H7 (cell line): Measurements from ENCODE around the gene USP12. TPM values are rescaled to one million over a fixed set of nuclear protein-coding genes. Genes with fewer than 3 reads are reported as not detected.
"Not testable (repeated sequence)": the region's sequence is repeated elsewhere in the genome, so short reads cannot be mapped to it uniquely, and the experiment has no call there.

Experiments used
- DNase-seq: peaks from one replicate; pipeline ENCODE4 v3.0.0; 2012
- H3K27me3 ChIP-seq: 2 replicates; pipeline ENCODE4 v1.6.0; 2011; ENCODE audit warnings: mild to moderate bottlenecking, low read length; ENCODE audit not compliant: control insufficient read depth, insufficient read depth
- H3K36me3 ChIP-seq: replicated peaks from 2 replicates; pipeline ENCODE4 v1.5.1; 2011; ENCODE audit warnings: low read length; ENCODE audit not compliant: control insufficient read depth, insufficient read depth
- H3K4me3 ChIP-seq: 2 replicates; pipeline ENCODE4 v1.5.1; 2011; ENCODE audit warnings: low read depth, mild to moderate bottlenecking, control low read depth, low read length, moderate library complexity; ENCODE audit not compliant: insufficient read depth
- total RNA-seq: library from RNA; depleted of rRNA; stranded (reverse); fragments of >200 nt; shearing (Covaris generic); gene quantifications from 2 replicates; pipeline ENCODE4 v1.2.3, GENCODE V29; 2014

The USP12 gene
- total RNA-seq, 1 experiment from 2014 or later = 10.5 TPM

- no peak overlapping the region for H3K4me3 ChIP-seq
- no peak for DNase-seq
- no peaks in the 10 kb centered on the region for H3K27me3 ChIP-seq
- no peaks in the 10 kb centered on the region for H3K36me3 ChIP-seq
These were observed 22.6 kb upstream of the USP12 start for GRCh38 chr13:27194209-27194608.

- H3K4me3 ChIP-seq = no peak overlapping the region
- no peaks in the 10 kb centered on the region for H3K27me3 ChIP-seq
- no peaks in the 10 kb centered on the region for H3K36me3 ChIP-seq
- DNase-seq = no peak
These were observed 21.9 kb upstream of the USP12 start for GRCh38 chr13:27193496-27193895.

- no peak overlapping the region for H3K4me3 ChIP-seq
- H3K27me3 ChIP-seq = no peaks in the 10 kb centered on the region
- no peaks in the 10 kb centered on the region for H3K36me3 ChIP-seq
- no peak for DNase-seq
These were observed 21.4 kb upstream of the USP12 start for GRCh38 chr13:27192973-27193372.

GRCh38 chr13:27192367-27192766 lies 20.8 kb upstream of the USP12 start:
- H3K36me3 ChIP-seq, H3K4me3 ChIP-seq, DNase-seq, H3K27me3 ChIP-seq: not testable (repeated sequence)

- no peak for DNase-seq
- no peaks in the 10 kb centered on the region for H3K36me3 ChIP-seq
- no peak overlapping the region for H3K4me3 ChIP-seq
- H3K27me3 ChIP-seq = no peaks in the 10 kb centered on the region
These were observed 17.6 kb upstream of the USP12 start for GRCh38 chr13:27189192-27189591.

GRCh38 chr13:27188239-27188638 lies 16.6 kb upstream of the USP12 start:
- no peak for DNase-seq
- Histone ChIP-seq H3K36me3 (no peaks in the 10 kb centered on the region), H3K27me3 (no peaks in the 10 kb centered on the region), H3K4me3 (no peak overlapping the region)

GRCh38 chr13:27186295-27186694 lies 14.7 kb upstream of the USP12 start:
- no peak overlapping the region for H3K4me3 ChIP-seq
- no peaks in the 10 kb centered on the region for H3K27me3 ChIP-seq
- no peak for DNase-seq
- H3K36me3 ChIP-seq = no peaks in the 10 kb centered on the region

GRCh38 chr13:27183561-27184147 lies 12.0 kb upstream of the USP12 start:
- no peaks in the 10 kb centered on the region for H3K36me3 ChIP-seq
- DNase-seq = no peak
- no peak overlapping the region for H3K4me3 ChIP-seq
- H3K27me3 ChIP-seq = no peaks in the 10 kb centered on the region

GRCh38 chr13:27182844-27183497 lies 11.4 kb upstream of the USP12 start:
- Histone ChIP-seq H3K36me3 (no peaks in the 10 kb centered on the region), H3K4me3 (no peak overlapping the region), H3K27me3 (no peaks in the 10 kb centered on the region)
- no peak for DNase-seq

- H3K36me3 ChIP-seq = no peaks in the 10 kb centered on the region
- H3K4me3 ChIP-seq = no peak overlapping the region
- H3K27me3 ChIP-seq = no peaks in the 10 kb centered on the region
- no peak for DNase-seq
These were observed 10.4 kb upstream of the USP12 start for GRCh38 chr13:27182054-27182453.

GRCh38 chr13:27177852-27178251 lies 6.2 kb upstream of the USP12 start:
- peak; percentile 85 for DNase-seq
- no peaks in the 10 kb centered on the region for H3K27me3 ChIP-seq
- no peak overlapping the region for H3K4me3 ChIP-seq
- no peaks in the 10 kb centered on the region for H3K36me3 ChIP-seq

GRCh38 chr13:27176470-27177410 lies 5.1 kb upstream of the USP12 start:
- Histone ChIP-seq H3K27me3 (no peaks in the 10 kb centered on the region), H3K36me3 (no peaks in the 10 kb centered on the region), H3K4me3 (no peak overlapping the region)
- DNase-seq = no peak

GRCh38 chr13:27174766-27175455 lies 3.3 kb upstream of the USP12 start:
- no peak for DNase-seq
- Histone ChIP-seq H3K4me3 (no peak overlapping the region), H3K36me3 (no peaks in the 10 kb centered on the region), H3K27me3 (no peaks in the 10 kb centered on the region)

GRCh38 chr13:27172495-27172842 lies 858 bp upstream of the USP12 start:
- no peak for DNase-seq
- no peaks in the 10 kb centered on the region for H3K36me3 ChIP-seq
- H3K27me3 ChIP-seq = no peaks in the 10 kb centered on the region
- peak overlapping the region; percentile 55 for H3K4me3 ChIP-seq
